ENCODE measurements around the gene SPANXN4. TPM values are rescaled to one million over a fixed set of nuclear protein-coding genes. Genes with fewer than 3 reads are reported as not detected.

Gene SPANXN4
- total RNA-seq, 1 donor from 2014 or later = not detected

GRCh38 chrX:143047511-143047910 lies 21.8 kb downstream of the SPANXN4 start:
- Mint-ChIP-seq H3K27me3 (ENCODE audit: low read depth) (no peaks in the 10 kb centered on the region), H3K9me3 (peaks cover 17% of the 10 kb centered on the region), H3K27ac (ENCODE audit: unreplicated experiment) (no peak overlapping the region), H3K36me3 (ENCODE audit: low read depth) (peaks cover 9% of the 10 kb centered on the region), H3K4me1 (no peaks in the 10 kb centered on the region), H3K4me3 (no peak overlapping the region)
- DNase-seq (ENCODE audit: low read depth, low spot score) = no peak
- TF ChIP-seq, protein P1, sequence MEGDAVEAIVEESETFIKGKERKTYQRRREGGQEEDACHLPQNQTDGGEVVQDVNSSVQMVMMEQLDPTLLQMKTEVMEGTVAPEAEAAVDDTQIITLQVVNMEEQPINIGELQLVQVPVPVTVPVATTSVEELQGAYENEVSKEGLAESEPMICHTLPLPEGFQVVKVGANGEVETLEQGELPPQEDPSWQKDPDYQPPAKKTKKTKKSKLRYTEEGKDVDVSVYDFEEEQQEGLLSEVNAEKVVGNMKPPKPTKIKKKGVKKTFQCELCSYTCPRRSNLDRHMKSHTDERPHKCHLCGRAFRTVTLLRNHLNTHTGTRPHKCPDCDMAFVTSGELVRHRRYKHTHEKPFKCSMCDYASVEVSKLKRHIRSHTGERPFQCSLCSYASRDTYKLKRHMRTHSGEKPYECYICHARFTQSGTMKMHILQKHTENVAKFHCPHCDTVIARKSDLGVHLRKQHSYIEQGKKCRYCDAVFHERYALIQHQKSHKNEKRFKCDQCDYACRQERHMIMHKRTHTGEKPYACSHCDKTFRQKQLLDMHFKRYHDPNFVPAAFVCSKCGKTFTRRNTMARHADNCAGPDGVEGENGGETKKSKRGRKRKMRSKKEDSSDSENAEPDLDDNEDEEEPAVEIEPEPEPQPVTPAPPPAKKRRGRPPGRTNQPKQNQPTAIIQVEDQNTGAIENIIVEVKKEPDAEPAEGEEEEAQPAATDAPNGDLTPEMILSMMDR (conservative IDR thresholded peaks at IDR 0.05) = no peak

- H3K4me1 Mint-ChIP-seq = peaks cover 14% of the 10 kb centered on the region
- H3K27me3 Mint-ChIP-seq (ENCODE audit: low read depth) = no peaks in the 10 kb centered on the region
- DNase-seq (ENCODE audit: low read depth, low spot score) = no peak
- H3K9me3 Mint-ChIP-seq = peaks cover 6% of the 10 kb centered on the region
- H3K27ac Mint-ChIP-seq (ENCODE audit: unreplicated experiment) = no peak overlapping the region
- TF ChIP-seq, protein P1 (conservative IDR thresholded peaks at IDR 0.05) = no peak
- no peak overlapping the region for H3K4me3 Mint-ChIP-seq
- peaks cover 5% of the 10 kb centered on the region for H3K36me3 Mint-ChIP-seq (ENCODE audit: low read depth)
Measured at GRCh38 chrX:143058120-143058519, 32.4 kb downstream of the SPANXN4 start.

GRCh38 chrX:143081231-143081630 lies 55.5 kb downstream of the SPANXN4 start:
- no peak overlapping the region for H3K4me3 Mint-ChIP-seq
- H3K4me1 Mint-ChIP-seq = no peaks in the 10 kb centered on the region
- no peak overlapping the region for H3K27ac Mint-ChIP-seq (ENCODE audit: unreplicated experiment)
- no peak for DNase-seq (ENCODE audit: low read depth, low spot score)
- peaks cover 20% of the 10 kb centered on the region for H3K9me3 Mint-ChIP-seq
- no peaks in the 10 kb centered on the region for H3K27me3 Mint-ChIP-seq (ENCODE audit: low read depth)
- H3K36me3 Mint-ChIP-seq (ENCODE audit: low read depth) = peaks cover 7% of the 10 kb centered on the region
- TF ChIP-seq, protein P1 (conservative IDR thresholded peaks at IDR 0.05) = no peak

DNA sequence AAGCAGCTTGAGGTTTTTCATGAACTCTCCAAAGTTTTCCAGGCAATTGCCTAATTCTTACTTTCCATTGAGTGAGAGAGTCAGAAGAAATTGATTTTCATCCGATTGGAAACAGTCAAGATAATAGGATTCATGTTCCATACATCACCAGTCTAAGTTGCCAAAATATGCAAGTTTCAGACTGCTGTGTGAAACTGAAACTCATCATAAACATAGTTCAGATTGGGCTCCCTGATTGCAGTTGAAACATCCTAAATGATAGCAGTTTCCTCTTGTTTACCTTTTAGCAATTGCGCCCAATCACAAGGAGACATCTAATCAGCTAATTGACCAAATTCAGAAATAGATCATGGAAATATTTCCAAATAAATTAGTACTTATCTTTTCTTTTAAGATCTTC lies 56.8 kb downstream of the SPANXN4 start:
- Mint-ChIP-seq H3K27ac (ENCODE audit: unreplicated experiment) (no peak overlapping the region), H3K4me1 (no peaks in the 10 kb centered on the region)
- TF ChIP-seq, protein P1 (conservative IDR thresholded peaks at IDR 0.05) = no peak

More for the DNA sequence above, 56.8 kb downstream of the SPANXN4 start:
- Mint-ChIP-seq H3K36me3 (ENCODE audit: low read depth) (peaks cover 7% of the 10 kb centered on the region), H3K27me3 (ENCODE audit: low read depth) (no peaks in the 10 kb centered on the region), H3K4me3 (no peak overlapping the region), H3K9me3 (peaks cover 15% of the 10 kb centered on the region)
- no peak for DNase-seq (ENCODE audit: low read depth, low spot score)
